C4-2B (cell line): ENCODE data around the gene HAUS3.

Experiments used
- H3K27ac ChIP-seq: fragments of 450-650 bp; 2 replicates; pipeline ENCODE4 v1.5.1; 2017
- ZFX ChIP-seq: fragments of 450-650 bp; IDR thresholded peaks from 2 replicates; pipeline ENCODE4 v1.6.1; 2017
- TF ChIP-seq, protein P1 (sequence below): fragments of 450-650 bp; conservative IDR thresholded peaks from 2 replicates; pipeline ENCODE4 v1.5.1; 2017; ENCODE audit warnings: mild to moderate bottlenecking

HAUS3 gene

DNA sequence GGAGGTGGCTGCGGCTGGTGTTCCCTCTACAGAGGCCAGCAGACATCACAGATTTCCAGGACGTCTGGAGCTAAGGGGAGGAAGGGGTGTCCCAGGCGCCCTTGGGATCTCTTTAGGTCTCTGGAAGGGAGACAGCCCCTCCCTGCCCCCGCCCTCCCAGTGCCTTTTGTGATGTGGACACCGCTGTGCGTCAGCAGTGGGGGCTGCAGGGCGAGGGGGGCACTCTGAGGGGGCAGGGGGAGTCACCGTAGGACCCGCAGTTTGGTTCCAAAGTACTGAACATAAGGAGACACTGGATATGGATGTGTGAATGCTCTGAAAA is 45.6 kb upstream of the HAUS3 start:
- no peak overlapping the region for H3K27ac ChIP-seq
- TF ChIP-seq, protein P1, sequence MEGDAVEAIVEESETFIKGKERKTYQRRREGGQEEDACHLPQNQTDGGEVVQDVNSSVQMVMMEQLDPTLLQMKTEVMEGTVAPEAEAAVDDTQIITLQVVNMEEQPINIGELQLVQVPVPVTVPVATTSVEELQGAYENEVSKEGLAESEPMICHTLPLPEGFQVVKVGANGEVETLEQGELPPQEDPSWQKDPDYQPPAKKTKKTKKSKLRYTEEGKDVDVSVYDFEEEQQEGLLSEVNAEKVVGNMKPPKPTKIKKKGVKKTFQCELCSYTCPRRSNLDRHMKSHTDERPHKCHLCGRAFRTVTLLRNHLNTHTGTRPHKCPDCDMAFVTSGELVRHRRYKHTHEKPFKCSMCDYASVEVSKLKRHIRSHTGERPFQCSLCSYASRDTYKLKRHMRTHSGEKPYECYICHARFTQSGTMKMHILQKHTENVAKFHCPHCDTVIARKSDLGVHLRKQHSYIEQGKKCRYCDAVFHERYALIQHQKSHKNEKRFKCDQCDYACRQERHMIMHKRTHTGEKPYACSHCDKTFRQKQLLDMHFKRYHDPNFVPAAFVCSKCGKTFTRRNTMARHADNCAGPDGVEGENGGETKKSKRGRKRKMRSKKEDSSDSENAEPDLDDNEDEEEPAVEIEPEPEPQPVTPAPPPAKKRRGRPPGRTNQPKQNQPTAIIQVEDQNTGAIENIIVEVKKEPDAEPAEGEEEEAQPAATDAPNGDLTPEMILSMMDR = no peak
- TF ChIP-seq ZFX = no peak

DNA sequence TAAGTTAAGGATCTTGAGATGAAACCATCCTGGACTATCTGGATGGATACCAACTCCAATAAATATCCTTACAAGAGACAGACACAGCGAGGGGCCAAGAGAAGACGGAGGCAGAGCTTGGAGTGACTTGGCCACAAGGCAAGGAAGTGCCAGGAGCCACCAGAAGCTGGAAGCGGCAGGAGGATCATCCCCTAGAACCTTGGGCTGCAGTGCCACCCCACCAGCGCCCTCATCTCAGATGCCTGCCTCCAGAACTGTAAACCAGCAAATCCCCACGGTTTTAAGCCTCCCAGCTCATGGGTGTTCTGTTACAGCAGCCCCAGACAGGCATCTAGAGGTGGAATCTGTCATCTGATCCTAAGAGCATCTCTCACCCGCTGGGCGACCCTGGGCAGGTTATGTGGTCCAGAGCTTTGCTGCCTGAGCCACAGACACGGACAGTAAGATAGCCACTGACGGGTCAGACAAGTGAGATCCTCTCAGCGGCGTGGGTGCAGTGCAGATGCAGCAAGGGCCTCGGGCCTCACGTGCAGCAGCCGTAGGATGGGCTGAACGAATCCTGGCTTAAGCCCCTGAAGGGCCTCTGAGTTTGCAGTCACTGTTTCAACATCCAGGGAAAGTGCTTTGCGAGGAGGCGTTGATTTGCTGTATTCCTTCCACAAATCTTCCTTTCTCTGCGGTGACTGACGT is 45.1 kb upstream of the HAUS3 start:
- no peak for TF ChIP-seq ZFX
- TF ChIP-seq, protein P1 = no peak
- no peak overlapping the region for H3K27ac ChIP-seq

DNA sequence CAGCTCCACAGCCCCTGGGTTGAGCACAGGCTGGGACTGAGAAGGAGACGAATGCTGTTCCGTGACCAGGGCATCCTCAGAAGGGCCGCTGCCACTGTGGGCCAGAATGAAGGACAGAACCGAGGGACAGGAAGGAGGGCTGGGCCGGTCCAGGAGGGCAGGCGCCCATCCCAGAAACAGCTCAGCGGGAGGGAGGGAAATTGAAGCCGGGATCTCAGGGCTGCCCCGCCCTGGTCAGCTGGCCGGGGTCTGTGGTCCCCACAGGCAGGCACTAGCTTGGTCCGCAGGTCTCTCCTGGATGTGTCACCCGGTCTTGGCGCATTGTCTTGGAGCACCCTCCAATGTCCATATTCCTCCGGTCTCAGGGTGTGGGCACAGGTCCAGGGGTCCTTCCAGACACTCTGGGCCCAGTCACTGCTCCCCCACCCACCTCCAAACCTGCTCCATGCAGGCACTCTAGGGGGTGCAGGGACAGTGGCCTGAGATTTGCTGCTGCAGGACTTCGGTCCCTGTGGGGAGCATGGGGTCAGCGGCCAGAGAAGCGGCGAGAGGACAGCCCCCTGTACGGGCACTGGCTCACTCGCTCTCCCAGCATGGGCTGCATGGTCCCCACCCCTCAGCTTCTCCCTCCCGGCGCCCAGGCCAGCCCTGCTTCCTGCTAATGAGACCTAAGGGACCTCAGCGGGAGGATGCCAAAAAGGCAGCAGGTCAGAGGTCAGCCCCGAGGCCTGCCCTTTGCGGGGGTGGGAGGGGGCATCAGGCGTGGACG is 43.9 kb upstream of the HAUS3 start:
- H3K27ac ChIP-seq = no peak overlapping the region
- TF ChIP-seq ZFX = no peak
- TF ChIP-seq, protein P1 = no peak

DNA sequence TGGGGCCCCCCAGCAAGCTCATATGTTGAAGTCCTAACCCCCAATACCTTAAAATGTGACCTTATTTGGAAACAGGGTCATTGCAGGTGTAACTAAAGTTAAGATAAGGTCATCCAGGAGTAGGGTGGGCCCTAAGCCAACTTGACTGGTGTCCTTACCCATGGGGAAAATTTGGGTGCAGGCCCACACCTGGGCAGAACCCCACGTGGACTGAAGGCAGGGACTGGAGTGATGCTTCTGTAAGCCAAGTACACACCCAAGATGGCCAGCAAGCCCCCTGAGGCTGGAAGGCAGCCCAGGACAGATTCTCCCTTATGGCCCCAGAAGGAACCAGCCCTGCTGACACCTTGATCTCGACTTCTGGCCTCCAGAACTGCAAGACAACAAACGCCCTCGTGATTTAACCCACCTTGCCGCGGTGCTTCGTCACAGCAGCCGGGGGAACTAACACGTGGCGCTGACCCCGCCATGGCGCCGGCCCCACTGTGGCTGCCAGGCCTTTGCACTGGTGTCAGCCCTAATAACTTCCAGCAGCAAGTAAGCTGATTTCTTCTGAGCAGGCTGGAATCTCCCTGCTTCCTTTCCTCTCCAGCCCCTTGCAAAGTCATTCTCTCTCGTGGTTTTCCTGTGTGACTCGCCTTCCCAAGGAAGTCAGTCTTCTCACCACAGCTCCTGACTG is 43.2 kb upstream of the HAUS3 start:
- TF ChIP-seq, protein P1 = no peak
- no peak for TF ChIP-seq ZFX
- no peak overlapping the region for H3K27ac ChIP-seq

DNA sequence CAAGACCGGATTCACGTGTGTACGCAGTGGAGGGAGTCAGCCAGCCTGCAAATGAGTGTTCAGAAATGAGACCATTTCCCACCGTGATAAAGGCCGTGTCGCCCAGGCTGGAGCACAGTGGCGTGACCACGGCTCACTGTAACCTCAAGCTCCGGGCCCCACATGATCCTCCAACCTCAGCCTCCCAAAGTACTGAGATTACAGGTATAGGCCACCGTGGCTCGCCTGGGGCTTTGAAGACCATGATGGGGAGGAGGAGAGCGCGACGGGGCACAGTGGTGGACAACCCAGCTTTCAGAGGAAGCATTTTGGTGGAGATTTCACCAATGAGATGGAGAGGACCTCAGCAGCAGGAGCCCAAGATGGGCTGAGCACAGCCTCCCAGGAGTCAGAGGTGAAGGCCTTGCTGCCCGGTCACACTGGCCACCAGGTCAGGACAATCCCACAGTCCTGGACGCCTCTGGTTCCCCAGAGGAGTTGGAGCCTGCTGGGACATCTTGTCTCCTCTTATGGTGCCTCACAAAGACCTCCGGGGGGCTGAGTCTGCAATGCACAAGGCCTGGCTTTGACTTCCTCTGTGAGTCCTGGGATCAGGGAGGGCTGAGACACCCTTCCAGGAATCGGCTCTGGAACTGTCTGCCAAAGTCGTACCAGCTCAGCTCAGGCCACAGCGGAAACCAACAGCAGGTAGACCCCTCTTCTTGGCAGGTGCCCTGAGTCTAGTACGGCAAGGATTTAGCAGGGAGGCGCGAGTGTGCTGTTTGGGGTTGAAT is 42.4 kb upstream of the HAUS3 start:
- no peak overlapping the region for H3K27ac ChIP-seq
- TF ChIP-seq ZFX = no peak
- TF ChIP-seq, protein P1 = no peak

DNA sequence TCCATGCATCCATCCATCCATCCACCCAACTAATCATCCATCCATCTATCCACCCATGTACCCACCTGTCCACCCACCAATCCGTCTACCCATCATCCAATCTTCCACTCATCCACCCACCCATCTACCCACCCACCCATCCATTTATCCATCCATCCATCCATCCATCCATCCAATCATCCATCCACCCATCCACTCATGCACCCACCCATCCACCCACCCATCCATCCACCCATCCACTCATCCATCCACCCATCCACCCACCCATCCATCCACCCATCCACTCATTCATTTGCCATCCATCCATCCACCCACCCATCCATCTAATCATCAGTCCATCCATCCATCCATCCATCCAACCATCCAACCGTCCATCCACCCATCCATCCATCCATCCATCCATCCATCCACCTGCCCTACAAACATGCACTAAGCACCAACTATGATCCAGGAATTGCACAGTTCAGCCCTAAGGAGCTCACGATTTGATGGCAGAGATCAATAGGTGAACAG is 41.3 kb upstream of the HAUS3 start:
- H3K27ac ChIP-seq = no peak overlapping the region
- TF ChIP-seq ZFX = no peak
- TF ChIP-seq, protein P1 = no peak
